ENCODE data around the gene GALNTL6. TPM values are rescaled to one million over a fixed set of nuclear protein-coding genes. Genes with fewer than 3 reads are reported as not detected.

GALNTL6 gene
- total and polyA plus RNA-seq, 9 of the 15 experiments (the other 6 are each of a cell fraction or from before 2014, with no cell fraction given) = 0.18 to 0.50 (median 0.29) TPM

DNA sequence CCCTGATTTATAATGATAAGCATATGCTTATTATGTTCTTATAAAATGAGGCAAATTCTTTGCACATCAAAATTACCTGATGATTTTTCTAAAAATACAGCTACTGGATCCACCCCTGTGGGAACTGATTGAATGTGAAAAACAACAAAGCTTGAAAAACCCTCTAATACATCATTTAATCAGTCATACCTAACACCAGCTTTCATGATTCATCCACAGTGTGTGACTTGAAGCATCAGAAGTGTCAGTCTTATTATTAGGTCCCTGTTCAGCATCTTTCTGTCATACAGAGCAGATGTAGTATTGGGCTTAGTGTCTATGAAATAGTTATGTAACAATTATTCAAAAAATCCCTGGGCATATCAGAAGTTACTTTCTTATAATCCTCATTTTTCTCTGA is 684.1 kb downstream of the GALNTL6 start:
- ChIA-PET CTCF (ENCODE audit: low intra/inter-chr PET ratio) (no interaction called here), POLR2A (no interaction called here)
- Histone ChIP-seq H3K9ac (ENCODE audit: insufficient read depth in 1 of 2, low read depth in 2 of 2, low read length in 2 of 2) (no peak overlapping the region), H3K9me3 (replicated peaks; ENCODE audit: control insufficient read depth, insufficient read depth, low read depth, low read length) (no peaks in the 10 kb centered on the region), H3K4me1 (replicated peaks in 1 of 2; ENCODE audit: control insufficient read depth in 2 of 2, insufficient read depth in 2 of 2, low read length in 2 of 2) (no peaks in the 10 kb centered on the region), H3K36me3 (ENCODE audit: control insufficient read depth, insufficient read depth, low read length) (no peaks in the 10 kb centered on the region), H2AFZ (ENCODE audit: low read depth, low read length) (no peak overlapping the region), H3K27ac (ENCODE audit: extremely low read depth, low read depth, low read length) (no peak overlapping the region), H3K27me3 (ENCODE audit: control insufficient read depth in 2 of 2, insufficient read depth in 2 of 2, low read length in 2 of 2) (no peaks in the 10 kb centered on the region), H3K79me2 (ENCODE audit: control insufficient read depth, insufficient read depth, low read length) (no peaks in the 10 kb centered on the region), H3K4me2 (ENCODE audit: insufficient read depth, low read length) (no peak overlapping the region), H3K4me3 (no peak overlapping the region), H3K9me1 (ENCODE audit: control insufficient read depth, insufficient read depth, low read length) (no peaks in the 10 kb centered on the region), H4K20me1 (replicated peaks; ENCODE audit: control insufficient read depth, insufficient read depth, low read length) (no peaks in the 10 kb centered on the region)
- FAIRE-seq (no peak), DNase-seq (ENCODE audit: extremely low read depth in 1 of 4, low spot score in 3 of 4) (no peak), ATAC-seq (no peak)
- TF ChIP-seq HCFC1 (IDR thresholded peaks at IDR 0.05; ENCODE audit: low read depth, low read length) (no peak), TAL1 (IDR thresholded peaks at IDR 0.05) (no peak), SRSF7 (optimal IDR thresholded peaks at IDR 0.05; ENCODE audit: low read depth, low read length) (no peak), ZNF133 (CRISPR knock-in tag; IDR thresholded peaks at IDR 0.05) (no peak), HDAC3 (IDR thresholded peaks at IDR 0.05; ENCODE audit: borderline replicate concordance, partially characterized antibody) (no peak), ZNF589 (CRISPR knock-in tag; IDR thresholded peaks at IDR 0.05; ENCODE audit: low read depth) (no peak), BRD4 (IDR thresholded peaks at IDR 0.05) (no peak), PCBP2 (IDR thresholded peaks at IDR 0.05; ENCODE audit: low read depth, low read length, poor library complexity, severe bottlenecking) (no peak), ELF2 (CRISPR knock-in tag; IDR thresholded peaks at IDR 0.05) (no peak), KLF6 (CRISPR knock-in tag; IDR thresholded peaks at IDR 0.05; ENCODE audit: borderline replicate concordance) (no peak), ARID1B (IDR thresholded peaks at IDR 0.05) (no peak), CBX2 (IDR thresholded peaks at IDR 0.05; ENCODE audit: insufficient read depth, low read length, poor library complexity, severe bottlenecking) (no peak)
- TF ChIP-seq, protein P1, sequence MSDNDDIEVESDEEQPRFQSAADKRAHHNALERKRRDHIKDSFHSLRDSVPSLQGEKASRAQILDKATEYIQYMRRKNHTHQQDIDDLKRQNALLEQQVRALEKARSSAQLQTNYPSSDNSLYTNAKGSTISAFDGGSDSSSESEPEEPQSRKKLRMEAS (CRISPR knock-in tag; IDR thresholded peaks at IDR 0.05) = no peak
- TF ChIP-seq, protein P2, sequence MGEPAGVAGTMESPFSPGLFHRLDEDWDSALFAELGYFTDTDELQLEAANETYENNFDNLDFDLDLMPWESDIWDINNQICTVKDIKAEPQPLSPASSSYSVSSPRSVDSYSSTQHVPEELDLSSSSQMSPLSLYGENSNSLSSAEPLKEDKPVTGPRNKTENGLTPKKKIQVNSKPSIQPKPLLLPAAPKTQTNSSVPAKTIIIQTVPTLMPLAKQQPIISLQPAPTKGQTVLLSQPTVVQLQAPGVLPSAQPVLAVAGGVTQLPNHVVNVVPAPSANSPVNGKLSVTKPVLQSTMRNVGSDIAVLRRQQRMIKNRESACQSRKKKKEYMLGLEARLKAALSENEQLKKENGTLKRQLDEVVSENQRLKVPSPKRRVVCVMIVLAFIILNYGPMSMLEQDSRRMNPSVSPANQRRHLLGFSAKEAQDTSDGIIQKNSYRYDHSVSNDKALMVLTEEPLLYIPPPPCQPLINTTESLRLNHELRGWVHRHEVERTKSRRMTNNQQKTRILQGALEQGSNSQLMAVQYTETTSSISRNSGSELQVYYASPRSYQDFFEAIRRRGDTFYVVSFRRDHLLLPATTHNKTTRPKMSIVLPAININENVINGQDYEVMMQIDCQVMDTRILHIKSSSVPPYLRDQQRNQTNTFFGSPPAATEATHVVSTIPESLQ (CRISPR knock-in tag; IDR thresholded peaks at IDR 0.05) = no peak
- TF ChIP-seq, protein P3, sequence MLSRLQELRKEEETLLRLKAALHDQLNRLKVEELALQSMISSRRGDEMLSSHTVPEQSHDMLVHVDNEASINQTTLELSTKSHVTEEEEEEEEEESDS (CRISPR knock-in tag; IDR thresholded peaks at IDR 0.05) = no peak
- BruUV-seq (replicated peaks) = no TSS peak
- intact Hi-C loops (cut with micrococcal nuclease) (no loop called here), in situ Hi-C loops (cut with MboI) (no loop called here)

Measured in K562 (cell line).